Stomach (tissue), 9 donors: ENCODE data around the gene KRTAP10-4. TPM values are rescaled to one million over a fixed set of nuclear protein-coding genes. Genes with fewer than 3 reads are reported as not detected.

Experiments used
- DNase-seq, 2 donors: peaks; one replicate each; pipeline versions ENCODE4 v3.0.0 to v3.0.0-alpha.2; 2013 to 2019
- H3K27ac ChIP-seq, 5 donors: fragments of 200-600 bp in 4 of 5; sonication (generic) in 4 of 5; one replicate each; pipeline ENCODE4 v1.5.1; 2013 to 2019; ENCODE audit warnings: mild to moderate bottlenecking in 1 of 5, moderate library complexity in 1 of 5
- H3K27me3 ChIP-seq, 3 donors: fragments of 200-600 bp; sonication (generic); one replicate each; pipeline ENCODE4 v1.5.1; 2017 to 2019; ENCODE audit warnings: mixed run types in 1 of 3
- H3K36me3 ChIP-seq, 4 donors: fragments of 200-600 bp; sonication (generic); 1 replicate in 3 of 4; 2 replicates in 1 of 4; pipeline ENCODE4 v1.5.1; 2016 to 2019
- H3K4me1 ChIP-seq, 4 donors: fragments of 200-600 bp; sonication (generic); one replicate each; pipeline ENCODE4 v1.5.1; 2016 to 2019
- H3K4me3 ChIP-seq, 4 donors: fragments of 200-600 bp; sonication (generic) in 3 of 4; one replicate each; pipeline ENCODE4 v1.5.1; 2016 to 2019; ENCODE audit warnings: mild to moderate bottlenecking in 1 of 4
- H3K9me3 ChIP-seq, 4 donors: fragments of 200-600 bp; sonication (generic); one replicate each; pipeline ENCODE4 v1.5.1; 2016 to 2019
- EP300 ChIP-seq: sonication (generic); formaldehyde crosslinking; IDR thresholded peaks from one replicate; pipeline ENCODE4 v1.6.1; 2017; ENCODE audit warnings: antibody characterized with exemption
- POLR2A ChIP-seq, 4 donors: fragments of 450-650 bp; IDR thresholded peaks; one replicate each; pipeline ENCODE4 v1.6.1; 2016; ENCODE audit warnings: antibody characterized with exemption in 4 of 4, control low read depth in 2 of 4, mild to moderate bottlenecking in 1 of 4, moderate library complexity in 1 of 4
- POLR2AphosphoS5 ChIP-seq, 3 donors: sonication (generic); formaldehyde crosslinking; IDR thresholded peaks; one replicate each; pipeline ENCODE4 v1.6.1; 2016; ENCODE audit warnings: antibody characterized with exemption in 3 of 3
- WGBS, 5 donors: extraction: QIAGEN DNeasy Blood & Tissue Kit in 3 of 5; methylation state at CpG; one replicate each; pipeline versions ENCODE4 v1.1.5 to v1.1.7; 2013 to 2018; 5-methylcytosine and 5-hydroxymethylcytosine counted together
- intact Hi-C: fragments of 100-400 bp; cut with DNase I; formaldehyde crosslinking; loops from one replicate; pipeline ENCODE4 v1.15.1; 2023; ENCODE audit warnings: low total_unique reads
- polyA plus RNA-seq, 3 donors: library from polyadenylated mRNA; stranded (reverse); fragments of 200-250 nt; gene quantifications; one replicate each; pipeline ENCODE4 v1.2.3, GENCODE V29; 2013
- total RNA-seq, 5 donors: library from RNA; depleted of rRNA; stranded (reverse); fragments of >200 nt; gene quantifications; one replicate each; pipeline versions ENCODE4 v1.1.0 to v1.2.3, GENCODE V29; 2014 to 2016
- TF ChIP-seq, protein P1 (sequence below), 7 experiments: fragments of 450-650 bp in 4 of 7; fragments of 200-600 bp in 3 of 7; sonication (generic) in 3 of 7; IDR thresholded peaks; one replicate each; pipeline ENCODE4 v1.5.1; 2016 to 2019; ENCODE audit warnings: antibody characterized with exemption in 7 of 7, control low read depth in 2 of 7, mild to moderate bottlenecking in 1 of 7
- donor health status: healthy with polysubstance abuse.
- donor health status: Bipolar disorder and iron deficiency.
- donor health status: healthy.

Gene KRTAP10-4
- total and polyA plus RNA-seq, 8 donors = not detected

DNA sequence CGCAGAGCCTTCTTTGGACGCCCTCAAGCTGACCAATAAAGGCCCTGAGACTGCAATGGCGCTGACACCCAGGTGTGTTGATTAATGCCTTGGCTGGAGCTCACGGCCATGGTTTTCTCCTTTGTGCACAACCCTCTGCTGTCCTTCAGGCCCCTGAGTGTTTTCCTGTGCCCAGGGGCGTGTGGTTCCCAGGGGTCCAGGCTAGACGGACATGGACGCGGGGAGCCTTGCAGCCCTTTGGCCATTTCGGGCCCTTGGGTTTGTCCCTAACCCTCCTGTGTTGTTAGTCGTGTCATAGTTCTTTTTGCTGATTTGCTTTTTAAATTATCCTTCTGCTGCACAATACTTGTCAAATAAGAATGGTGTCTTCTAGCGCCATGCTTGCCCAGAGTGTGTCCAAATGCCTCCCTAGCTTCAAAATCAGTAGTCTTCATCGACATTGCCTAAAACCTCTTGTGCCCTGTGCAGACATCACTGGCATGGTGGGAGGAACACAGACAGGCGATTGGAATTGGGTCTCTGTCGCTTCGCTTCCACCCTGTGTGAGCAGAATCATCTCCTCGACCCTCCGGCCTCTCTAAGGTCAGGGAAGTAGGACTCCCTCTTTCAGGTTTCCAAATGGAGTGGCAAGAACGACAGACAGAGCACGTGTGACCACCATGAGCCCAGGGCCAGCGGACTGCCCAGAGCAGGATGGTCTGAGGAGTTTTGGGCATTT is 1.9 kb downstream of the KRTAP10-4 start:
- intact Hi-C loops = no loop called here

DNA sequence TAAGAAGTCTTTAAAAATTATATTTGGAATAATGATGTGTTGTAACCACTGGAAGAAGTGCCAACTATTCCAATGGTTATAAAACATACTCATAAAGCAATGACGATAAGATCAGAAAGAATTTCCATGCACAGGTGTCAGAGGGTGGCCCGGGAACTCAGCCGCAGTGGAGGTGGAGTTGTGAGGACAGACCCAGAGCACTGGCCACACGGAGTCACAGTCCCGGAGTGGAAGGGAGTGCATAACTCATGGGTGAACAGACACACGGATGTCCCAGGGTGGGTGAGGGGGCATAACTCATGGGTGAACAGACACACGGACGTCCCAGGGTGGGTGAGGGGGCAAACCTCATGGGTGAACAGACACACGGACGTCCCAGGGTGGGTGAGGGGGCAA is 2.5 kb downstream of the KRTAP10-4 start:
- Histone ChIP-seq H3K36me3 (no peaks in the 10 kb centered on the region), H3K9me3 (peaks cover 0 to 38% (median 32%) of the 10 kb centered on the region in 4 donors), H3K27me3 (peaks cover 0 to 47% (median 5%) of the 10 kb centered on the region in 3 donors), H3K4me3 (no peak overlapping the region), H3K4me1 (peaks cover 0 to 19% (median 10%) of the 10 kb centered on the region in 4 donors), H3K27ac (no peak overlapping the region)
- intact Hi-C loops = no loop called here
- WGBS, 5 donors = 81 to 94% (median 87%) methylated on average over 10 of the region's 10 CpGs
- TF ChIP-seq, protein P1, sequence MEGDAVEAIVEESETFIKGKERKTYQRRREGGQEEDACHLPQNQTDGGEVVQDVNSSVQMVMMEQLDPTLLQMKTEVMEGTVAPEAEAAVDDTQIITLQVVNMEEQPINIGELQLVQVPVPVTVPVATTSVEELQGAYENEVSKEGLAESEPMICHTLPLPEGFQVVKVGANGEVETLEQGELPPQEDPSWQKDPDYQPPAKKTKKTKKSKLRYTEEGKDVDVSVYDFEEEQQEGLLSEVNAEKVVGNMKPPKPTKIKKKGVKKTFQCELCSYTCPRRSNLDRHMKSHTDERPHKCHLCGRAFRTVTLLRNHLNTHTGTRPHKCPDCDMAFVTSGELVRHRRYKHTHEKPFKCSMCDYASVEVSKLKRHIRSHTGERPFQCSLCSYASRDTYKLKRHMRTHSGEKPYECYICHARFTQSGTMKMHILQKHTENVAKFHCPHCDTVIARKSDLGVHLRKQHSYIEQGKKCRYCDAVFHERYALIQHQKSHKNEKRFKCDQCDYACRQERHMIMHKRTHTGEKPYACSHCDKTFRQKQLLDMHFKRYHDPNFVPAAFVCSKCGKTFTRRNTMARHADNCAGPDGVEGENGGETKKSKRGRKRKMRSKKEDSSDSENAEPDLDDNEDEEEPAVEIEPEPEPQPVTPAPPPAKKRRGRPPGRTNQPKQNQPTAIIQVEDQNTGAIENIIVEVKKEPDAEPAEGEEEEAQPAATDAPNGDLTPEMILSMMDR (IDR thresholded peaks at IDR 0.05) = no peak
- TF ChIP-seq EP300 (no peak), POLR2A (IDR thresholded peaks at IDR 0.05) (no peak), POLR2AphosphoS5 (IDR thresholded peaks at IDR 0.05) (no peak)
- DNase-seq = no peak

More for the DNA sequence above, 1.9 kb downstream of the KRTAP10-4 start:
- Histone ChIP-seq H3K4me3 (no peak overlapping the region), H3K4me1 (peaks cover 0 to 19% (median 10%) of the 10 kb centered on the region in 4 donors), H3K36me3 (no peaks in the 10 kb centered on the region), H3K27ac (no peak overlapping the region), H3K27me3 (peaks cover 0 to 47% (median 5%) of the 10 kb centered on the region in 3 donors), H3K9me3 (peaks cover 0 to 32% (median 31%) of the 10 kb centered on the region in 4 donors)
- 84 to 90% (median 88%) methylated on average over 20 of the region's 20 CpGs for WGBS, 5 donors
- DNase-seq = no peak
- TF ChIP-seq POLR2AphosphoS5 (IDR thresholded peaks at IDR 0.05) (no peak), POLR2A (IDR thresholded peaks at IDR 0.05) (no peak), EP300 (no peak)
- TF ChIP-seq, protein P1 (IDR thresholded peaks at IDR 0.05) = no peak

GRCh38 chr21:44578371-44579055 is 5.0 kb downstream of the KRTAP10-4 start:
- H3K27ac ChIP-seq = no peak overlapping the region
- H3K4me3 ChIP-seq = no peak overlapping the region
- intact Hi-C loops = no loop called here
- peaks cover 0 to 46% (median 34%) of the 10 kb centered on the region in 4 donors for H3K9me3 ChIP-seq
- H3K27me3 ChIP-seq = peaks cover 0 to 44% (median 5%) of the 10 kb centered on the region in 3 donors
- DNase-seq = no peak
- H3K36me3 ChIP-seq = no peaks in the 10 kb centered on the region
- peaks cover 0 to 14% (median 10%) of the 10 kb centered on the region in 4 donors for H3K4me1 ChIP-seq
- TF ChIP-seq, protein P1 (IDR thresholded peaks at IDR 0.05) = no peak
- no peak for TF ChIP-seq POLR2AphosphoS5 (IDR thresholded peaks at IDR 0.05)
- TF ChIP-seq EP300 = no peak
- no peak for TF ChIP-seq POLR2A (IDR thresholded peaks at IDR 0.05)
- WGBS, 5 donors = 90 to 95% (median 93%) methylated on average over 16 to 17 of the region's 17 CpGs

- H3K27me3 ChIP-seq = peaks cover 0 to 44% (median 0%) of the 10 kb centered on the region in 3 donors
- H3K27ac ChIP-seq = no peak overlapping the region
- H3K4me3 ChIP-seq = no peak overlapping the region
- no peak for DNase-seq
- H3K9me3 ChIP-seq = peaks cover 0 to 46% (median 34%) of the 10 kb centered on the region in 4 donors
- peaks cover 0 to 9% (median 7%) of the 10 kb centered on the region in 4 donors for H3K4me1 ChIP-seq
- intact Hi-C loops = no loop called here
- TF ChIP-seq, protein P1 (IDR thresholded peaks at IDR 0.05) = no peak
- TF ChIP-seq EP300 (no peak), POLR2A (IDR thresholded peaks at IDR 0.05) (no peak), POLR2AphosphoS5 (IDR thresholded peaks at IDR 0.05) (no peak)
- H3K36me3 ChIP-seq = no peaks in the 10 kb centered on the region
- WGBS, 5 donors = 70 to 78% (median 74%) methylated on average over 4 to 22 of the region's 22 CpGs
Observed at GRCh38 chr21:44579056-44579832, 5.7 kb downstream of the KRTAP10-4 start.
